Activated gamma-delta T cell (primary cell): ENCODE measurements around the gene ACE.

Experiments used
- DNase-seq: peaks from one replicate; lab custom pipeline; 2025; lab: John Stamatoyannopoulos, UW

The ACE gene

DNA sequence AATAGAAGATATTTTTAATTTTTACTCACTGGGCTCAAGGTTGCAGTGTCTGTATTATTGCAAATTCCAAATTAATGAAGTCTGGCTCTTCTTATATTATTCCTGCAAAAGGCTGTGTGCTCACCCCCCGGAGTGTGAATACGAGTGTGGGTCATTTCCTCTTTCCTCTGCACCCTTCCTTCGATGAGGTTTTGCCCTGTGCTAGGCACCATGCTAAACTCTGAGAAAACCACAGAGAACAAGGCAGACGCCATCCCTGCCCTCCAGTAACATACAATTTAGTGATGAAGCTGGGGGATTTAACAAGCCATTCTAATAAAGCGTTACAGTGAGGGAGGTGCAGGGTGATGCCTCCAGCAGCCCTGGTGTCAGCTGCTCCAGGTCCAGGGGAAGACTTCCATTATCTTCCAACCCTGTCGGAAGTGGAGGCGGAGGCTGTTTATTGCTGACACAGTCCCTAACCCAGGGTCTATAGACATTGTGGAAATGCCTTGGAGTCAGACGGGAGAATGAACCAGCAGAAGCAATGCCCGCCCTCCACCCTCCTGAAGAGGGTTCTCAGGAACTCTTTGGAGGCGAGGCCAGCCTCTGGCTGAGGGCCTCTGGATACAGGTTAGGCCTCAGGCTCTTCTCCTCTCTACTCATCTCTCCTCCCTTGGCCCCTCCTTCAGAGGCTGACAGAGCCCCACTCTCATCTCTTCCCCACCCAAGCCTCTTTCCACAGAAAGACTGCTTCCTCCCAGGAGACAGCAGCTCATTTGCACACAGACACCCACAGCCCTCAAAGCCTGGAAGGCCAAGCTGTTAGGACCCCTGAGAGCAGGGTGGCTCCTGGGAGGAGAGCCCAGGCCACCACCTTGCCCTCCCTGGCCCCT lies 2.0 kb upstream of the ACE start:
- no peak for DNase-seq

DNA sequence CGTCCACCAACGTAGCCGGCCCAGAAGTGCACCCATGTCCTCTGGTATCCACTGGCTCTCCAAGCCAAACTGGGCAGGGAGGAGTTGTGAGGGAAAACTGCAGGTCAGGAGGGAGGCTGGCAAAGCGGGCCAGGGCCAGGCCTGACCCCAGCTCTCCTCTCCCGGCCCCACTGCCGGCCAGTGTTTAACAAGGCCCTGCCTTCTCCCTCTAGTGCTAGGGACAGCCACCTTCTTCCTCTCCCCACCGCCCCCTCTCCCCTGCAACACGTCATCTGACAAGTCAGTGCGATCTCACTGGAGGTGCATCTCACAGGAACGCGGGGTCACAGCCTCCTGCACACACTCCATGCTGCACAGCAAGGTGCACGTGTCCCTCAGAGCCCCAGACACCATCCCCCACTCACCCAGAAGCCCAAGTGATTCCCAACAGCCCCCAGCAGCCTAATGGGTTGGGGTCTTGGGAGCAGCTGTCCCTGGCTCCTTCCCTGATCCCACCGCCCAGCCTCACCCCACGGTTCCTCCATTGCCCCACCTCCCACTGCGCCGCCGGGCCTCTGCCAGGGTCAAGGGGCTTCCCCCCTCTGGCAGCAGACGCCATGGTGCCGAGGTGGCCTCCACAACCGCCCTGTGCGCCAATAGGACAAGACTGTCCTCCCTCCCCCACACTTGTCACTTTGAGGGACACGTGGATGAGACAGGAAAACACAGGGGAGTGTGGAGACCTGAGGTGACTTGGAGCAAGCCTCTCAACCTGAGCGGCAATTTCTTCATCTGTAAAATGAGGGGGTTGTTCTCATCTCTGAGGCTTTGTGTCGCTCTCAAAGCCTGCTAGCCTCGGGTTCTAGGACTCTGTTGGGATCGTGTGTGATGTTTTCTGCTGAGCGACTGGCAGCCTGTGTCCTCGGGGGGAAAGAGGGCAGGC lies 1.1 kb upstream of the ACE start:
- no peak for DNase-seq

DNA sequence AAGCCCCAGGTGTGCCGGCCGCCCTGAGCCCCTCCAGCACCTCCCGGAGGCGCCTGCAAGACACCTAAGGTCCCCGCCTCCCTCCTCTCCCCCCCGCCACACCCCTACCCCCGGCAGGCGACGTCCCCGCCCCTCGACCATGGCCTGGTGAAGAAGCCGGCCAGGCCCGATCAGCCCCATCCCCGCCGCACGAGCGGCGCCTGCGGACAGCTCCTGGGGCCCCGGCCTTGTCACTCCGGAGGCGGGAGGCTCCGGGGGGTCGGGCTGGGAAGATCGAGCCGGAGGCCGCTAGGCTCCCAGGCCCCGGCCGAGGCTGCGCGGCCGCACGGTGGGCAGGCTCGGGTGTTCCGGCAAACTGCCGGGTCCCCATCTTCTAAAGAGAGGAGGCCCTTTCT lies 405 bp upstream of the ACE start:
- DNase-seq, result no peak

DNA sequence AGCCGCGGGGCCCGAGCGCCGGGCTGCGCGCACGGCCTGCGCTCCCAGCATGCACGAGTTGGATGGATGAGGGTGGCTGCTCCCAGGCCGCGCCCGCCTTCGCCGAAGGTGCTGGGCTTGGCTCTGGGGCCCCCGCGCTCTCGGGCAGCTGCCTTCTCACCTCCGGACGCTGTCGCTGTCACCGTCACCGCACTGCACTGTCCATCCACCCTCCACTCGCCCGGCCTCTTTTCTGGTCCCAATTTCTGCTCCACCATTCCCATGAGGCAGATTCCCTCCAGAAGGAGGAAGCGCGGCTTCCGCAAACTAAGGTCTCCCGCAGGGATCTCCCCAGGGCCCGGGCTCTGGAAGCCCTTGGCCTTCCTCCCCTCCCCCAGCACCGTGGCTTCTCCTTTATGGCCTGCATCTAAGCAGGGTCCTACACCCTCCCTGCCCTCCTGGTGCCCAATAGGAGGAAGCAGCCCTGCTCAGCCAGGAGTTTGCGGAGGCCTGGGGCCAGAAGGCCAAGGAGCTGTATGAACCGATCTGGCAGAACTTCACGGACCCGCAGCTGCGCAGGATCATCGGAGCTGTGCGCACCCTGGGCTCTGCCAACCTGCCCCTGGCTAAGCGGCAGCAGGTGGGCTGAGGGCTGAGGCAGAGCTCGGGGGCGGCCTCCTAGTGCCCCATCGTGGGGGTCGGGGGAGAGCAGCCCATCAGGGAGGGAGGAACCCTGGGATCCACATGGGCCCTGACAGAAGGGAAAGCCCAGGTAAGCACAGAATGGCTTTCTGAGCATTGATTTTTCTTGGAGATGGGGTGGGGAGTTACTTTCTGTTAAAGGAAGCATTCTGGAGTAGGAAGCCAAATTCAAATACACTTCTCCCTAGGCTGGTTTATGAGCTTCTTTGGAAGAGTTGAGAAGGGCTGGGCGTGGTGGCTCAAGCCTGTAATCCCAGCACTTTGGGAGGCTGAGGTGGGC lies 899 bp downstream of the ACE start:
- no peak for DNase-seq

DNA sequence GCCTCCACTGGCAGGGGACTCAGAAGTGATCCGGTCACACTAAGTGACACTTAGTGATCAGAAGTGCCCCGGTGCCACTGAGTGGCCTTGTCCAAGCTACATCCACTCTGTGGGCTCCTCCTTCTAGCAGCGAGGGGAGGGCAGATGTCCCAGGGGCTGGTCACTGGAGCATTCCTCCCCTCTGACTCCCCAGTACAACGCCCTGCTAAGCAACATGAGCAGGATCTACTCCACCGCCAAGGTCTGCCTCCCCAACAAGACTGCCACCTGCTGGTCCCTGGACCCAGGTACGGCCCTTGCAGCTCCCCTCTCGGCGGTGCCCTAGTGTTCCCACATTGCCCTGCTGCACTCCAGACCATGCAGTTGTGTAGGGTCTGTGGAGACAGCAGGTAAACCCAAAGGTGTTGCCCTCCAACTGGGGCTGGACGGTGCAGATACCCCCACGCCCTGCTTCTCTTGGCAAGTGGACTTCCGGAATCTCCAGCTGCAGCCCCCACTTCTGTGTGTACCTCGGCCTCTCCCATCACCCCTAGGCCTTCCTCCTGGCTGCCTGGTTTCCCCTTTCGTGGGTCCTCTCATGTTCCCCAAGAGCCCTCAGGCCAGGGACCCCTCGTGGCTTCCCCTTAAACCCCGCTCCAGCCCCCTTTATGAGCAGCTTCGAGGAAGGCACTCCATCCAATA lies 2.1 kb downstream of the ACE start:
- no peak for DNase-seq

DNA sequence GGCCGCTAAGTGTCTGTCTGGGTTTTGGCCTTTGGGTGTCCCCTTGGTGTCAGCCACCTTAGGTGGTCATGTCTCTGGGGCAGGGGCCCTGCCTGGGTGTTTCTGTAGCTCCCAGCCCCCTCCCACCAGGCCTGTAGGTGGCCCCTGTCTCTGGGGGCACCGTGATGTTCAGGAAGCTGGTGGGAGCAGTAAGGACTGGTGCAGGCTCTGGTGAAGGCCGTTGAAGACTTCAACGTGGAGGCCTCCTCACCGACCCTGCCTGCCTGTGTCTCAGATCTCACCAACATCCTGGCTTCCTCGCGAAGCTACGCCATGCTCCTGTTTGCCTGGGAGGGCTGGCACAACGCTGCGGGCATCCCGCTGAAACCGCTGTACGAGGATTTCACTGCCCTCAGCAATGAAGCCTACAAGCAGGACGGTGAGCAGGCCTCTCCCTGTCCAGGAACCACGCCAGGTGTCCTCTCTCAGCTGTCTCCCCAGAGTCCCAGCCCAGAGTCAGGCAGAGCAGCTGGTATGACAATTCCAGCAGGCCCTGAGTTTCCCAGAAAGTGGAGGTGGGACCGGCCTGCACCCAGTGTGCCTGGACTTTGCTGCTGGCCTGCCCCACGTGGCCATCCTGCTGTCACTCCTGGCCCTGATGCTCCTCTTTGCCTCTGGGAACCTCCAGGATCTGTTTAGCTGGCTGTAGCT lies 2.8 kb downstream of the ACE start:
- DNase-seq, result no peak

DNA sequence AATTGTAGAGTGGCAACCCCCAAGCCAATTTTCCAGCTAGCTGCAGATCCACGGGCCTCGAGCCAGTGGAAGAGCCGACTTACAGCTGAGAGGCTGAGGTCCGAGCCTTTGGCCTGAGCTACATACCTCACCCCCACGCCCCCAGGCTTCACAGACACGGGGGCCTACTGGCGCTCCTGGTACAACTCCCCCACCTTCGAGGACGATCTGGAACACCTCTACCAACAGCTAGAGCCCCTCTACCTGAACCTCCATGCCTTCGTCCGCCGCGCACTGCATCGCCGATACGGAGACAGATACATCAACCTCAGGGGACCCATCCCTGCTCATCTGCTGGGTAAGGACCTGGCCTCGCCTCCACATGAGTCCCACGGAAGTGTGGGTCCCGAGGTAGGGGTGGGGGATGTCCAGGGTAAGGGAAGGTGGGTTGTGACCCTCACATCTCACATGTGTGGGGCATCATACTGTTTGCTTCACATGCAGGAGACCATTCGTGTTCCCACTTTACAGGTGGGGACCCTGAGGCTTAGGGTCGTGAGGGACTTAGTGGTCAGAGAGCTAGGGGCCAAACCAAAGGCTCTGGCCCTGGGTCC lies 3.4 kb downstream of the ACE start:
- no peak for DNase-seq

DNA sequence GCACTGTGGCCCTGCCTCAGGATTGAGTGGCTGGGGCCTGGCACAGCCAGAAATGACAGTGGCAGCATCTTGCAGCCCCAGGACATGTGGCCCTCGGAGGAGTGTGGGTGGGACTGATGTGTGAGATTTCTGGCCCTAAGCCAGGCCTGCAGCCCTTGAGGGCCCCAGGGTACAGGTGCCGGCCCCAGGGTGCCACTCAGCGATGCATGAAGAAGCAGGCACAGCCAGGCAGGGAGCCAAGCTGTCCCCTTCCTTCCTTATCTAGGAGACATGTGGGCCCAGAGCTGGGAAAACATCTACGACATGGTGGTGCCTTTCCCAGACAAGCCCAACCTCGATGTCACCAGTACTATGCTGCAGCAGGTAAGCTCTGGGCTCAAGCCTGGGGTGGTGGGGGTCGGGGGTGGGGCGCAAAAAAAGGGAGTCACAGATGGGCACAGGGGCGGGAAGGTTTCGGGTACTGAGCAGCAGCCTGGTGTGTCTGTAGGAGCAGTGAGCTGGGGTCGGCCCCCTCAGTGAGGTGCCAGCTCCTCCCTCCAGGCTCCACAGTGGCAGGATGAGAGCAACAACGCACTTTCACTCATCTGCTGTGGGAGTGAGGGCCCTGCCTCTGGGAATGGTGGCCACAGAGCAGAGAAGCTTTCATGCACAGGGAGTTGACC lies 4.1 kb downstream of the ACE start:
- DNase-seq, result no peak

DNA sequence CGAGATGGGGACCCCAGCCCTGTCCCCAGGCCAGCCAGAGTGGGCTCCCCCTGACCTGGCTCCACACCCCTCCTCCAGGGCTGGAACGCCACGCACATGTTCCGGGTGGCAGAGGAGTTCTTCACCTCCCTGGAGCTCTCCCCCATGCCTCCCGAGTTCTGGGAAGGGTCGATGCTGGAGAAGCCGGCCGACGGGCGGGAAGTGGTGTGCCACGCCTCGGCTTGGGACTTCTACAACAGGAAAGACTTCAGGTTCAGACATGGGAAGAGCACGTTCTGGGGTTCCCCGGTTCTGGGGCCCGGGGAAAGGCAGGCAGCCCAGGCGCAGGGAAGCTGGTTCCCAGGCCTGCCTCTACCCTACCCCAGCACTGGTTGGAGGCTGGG lies 4.6 kb downstream of the ACE start:
- DNase-seq, result no peak

DNA sequence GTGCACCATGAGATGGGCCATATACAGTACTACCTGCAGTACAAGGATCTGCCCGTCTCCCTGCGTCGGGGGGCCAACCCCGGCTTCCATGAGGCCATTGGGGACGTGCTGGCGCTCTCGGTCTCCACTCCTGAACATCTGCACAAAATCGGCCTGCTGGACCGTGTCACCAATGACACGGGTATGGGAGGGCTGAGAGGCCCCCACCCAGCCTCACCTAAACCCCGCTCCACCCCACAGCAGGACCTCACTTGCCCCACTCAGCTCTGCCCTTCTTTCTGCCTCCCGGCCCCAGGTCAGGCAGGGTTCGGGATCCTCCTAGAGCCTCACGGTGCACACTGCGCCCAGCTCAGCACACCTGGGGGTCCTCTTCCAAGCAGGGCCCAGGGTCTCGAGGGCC lies 5.6 kb downstream of the ACE start:
- no peak for DNase-seq

DNA sequence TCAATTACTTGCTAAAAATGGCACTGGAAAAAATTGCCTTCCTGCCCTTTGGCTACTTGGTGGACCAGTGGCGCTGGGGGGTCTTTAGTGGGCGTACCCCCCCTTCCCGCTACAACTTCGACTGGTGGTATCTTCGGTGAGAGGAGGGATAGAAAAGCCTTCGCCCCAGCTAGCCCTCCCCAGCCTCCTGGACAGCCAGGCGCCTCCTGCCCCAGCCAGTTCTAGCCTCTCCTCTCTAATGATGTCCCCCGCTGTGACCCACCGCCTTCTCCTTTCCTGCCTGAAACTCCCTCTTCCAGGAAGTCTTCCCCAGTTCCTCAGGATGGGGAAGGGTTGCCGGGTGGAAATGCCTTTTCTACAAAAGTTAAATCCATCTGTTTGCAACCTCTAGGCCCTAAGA lies 6.2 kb downstream of the ACE start:
- no peak for DNase-seq

DNA sequence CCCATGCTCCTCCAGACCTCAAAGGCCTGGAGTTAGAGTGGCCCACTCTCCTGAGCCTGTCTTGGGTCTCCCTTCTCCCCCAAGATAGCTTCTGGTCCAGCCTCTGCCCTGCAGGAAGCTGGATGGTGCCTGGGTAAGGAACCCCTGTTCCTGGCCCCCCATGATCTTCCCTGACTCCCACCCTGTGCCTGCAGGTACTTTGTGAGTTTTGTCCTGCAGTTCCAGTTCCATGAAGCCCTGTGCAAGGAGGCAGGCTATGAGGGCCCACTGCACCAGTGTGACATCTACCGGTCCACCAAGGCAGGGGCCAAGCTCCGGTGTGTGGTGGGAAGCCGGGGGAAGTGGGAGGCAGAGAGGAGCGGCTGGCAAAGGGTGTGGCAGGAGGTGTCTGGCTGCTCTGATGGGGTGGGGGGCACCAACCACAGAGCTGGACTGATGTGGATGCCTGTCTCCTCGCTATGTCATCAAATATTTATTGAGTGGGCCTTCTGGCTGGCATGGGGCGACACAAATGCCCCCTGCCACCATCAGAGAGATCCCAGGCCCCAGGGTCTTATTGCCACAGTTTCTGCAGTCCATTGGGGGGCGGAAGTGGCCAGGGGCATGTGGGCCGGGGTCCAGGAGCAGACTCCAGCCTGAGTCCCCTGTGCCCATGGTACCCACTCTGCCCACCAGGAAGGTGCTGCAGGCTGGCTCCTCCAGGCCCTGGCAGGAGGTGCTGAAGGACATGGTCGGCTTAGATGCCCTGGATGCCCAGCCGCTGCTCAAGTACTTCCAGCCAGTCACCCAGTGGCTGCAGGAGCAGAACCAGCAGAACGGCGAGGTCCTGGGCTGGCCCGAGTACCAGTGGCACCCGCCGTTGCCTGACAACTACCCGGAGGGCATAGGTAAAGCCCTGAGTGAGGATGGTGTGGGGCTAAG lies 7.1 kb downstream of the ACE start:
- no peak for DNase-seq

DNA sequence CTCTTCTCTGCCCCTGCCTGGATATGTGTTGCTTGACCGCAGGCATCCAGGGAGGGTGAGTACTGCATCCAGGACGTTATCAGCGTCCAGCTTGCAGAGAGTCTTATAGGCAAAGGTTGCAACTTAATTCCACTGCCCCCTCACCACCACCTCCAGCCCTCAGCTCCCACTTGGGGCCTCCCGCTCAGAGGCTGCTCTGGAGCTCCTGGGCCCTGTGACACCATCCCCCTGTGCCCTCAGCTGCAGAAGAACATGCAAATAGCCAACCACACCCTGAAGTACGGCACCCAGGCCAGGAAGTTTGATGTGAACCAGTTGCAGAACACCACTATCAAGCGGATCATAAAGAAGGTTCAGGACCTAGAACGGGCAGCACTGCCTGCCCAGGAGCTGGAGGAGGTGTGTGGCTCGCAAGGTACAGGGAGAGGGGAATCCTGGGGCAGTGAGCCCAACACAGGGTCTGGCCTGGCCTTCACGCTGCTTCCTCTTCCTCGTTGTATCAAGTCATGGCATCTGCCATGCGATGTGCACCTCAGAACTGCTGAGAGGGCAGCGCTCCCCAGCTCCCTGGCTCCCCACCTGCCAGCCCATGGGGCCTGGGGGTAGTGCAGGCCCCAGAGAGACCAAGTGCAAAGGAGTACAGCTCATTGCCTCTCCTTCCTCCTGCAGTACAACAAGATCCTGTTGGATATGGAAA lies 9.6 kb downstream of the ACE start:
- no peak for DNase-seq

DNA sequence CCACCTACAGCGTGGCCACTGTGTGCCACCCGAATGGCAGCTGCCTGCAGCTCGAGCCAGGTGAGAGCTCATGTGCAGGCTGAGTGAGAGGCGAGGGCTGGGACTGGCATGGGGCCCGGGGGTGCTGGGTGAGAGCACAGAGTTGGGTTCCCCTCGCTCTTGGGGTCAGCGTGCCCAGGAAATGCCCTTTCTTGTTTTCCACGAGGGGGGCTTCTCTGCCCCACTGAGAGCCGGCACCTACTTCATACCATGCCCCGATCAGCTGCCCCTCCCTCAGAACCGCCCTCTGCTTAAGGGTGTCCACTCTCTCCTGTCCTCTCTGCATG lies 10.1 kb downstream of the ACE start:
- DNase-seq, result no peak

DNA sequence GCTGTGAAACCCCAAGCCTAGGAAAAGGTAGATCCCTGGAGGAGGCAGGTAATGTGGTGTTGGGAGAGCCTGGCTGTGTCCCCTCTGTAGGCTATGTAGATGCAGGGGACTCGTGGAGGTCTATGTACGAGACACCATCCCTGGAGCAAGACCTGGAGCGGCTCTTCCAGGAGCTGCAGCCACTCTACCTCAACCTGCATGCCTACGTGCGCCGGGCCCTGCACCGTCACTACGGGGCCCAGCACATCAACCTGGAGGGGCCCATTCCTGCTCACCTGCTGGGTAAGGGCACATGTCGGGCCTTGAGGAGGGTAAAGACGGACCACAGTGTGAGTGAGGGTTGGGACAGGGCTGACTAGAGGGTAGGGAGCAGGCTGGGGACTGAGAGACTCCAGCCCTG lies 12.0 kb downstream of the ACE start:
- DNase-seq, result no peak

DNA sequence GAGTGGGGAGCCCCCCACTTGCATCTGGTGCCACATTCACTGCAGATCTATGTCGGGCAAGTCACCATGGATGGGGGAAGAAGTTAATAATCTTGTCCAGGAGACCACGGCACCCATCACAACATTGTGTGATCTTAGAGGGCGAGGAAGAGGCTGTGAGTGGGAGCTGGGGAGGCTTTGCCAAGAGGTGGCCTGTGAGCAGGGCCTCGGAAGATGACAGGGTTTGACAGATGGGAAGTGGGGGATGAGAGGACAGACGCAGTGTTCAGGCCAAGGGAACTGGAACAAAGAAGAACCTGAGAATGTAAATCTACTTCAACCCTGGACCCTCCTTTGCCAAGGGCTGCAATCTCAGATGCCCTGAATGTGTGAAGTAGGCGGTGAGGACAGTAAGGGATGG lies 12.4 kb downstream of the ACE start:
- no peak for DNase-seq

DNA sequence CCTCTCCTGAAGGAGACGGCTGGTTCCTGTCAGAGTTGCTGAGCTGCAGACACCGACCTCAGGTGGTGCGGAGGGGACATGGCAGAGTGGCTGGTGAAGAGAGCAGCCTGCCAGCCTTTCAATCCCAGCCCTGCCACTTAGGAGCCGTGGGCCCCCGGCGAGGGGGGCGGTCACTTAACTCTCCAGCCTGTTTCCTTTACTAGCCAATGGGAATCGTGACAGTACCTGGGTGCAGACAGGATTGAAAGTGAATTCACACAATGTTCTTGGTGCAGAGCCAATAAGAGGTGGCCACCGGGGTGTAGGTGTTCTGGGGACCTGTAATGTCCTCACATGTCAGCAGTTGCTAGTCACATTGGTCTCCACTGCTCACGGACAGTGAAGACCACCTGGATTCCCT lies 13.5 kb downstream of the ACE start:
- DNase-seq, result no peak

DNA sequence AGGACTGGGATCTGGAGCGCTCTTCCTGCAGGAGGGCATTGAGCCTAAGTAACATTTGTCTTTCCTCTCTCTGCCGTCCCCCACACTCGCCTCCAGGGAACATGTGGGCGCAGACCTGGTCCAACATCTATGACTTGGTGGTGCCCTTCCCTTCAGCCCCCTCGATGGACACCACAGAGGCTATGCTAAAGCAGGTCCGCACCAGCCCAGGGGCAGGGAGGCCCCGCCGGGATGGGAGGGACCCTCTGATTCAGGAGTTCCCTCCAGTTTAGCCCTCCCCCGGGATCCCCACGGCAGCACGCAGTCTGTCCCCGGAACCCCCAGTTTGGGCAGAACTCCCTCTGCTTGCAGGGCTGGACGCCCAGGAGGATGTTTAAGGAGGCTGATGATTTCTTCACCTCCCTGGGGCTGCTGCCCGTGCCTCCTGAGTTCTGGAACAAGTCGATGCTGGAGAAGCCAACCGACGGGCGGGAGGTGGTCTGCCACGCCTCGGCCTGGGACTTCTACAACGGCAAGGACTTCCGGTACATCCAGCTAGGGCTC lies 14.1 kb downstream of the ACE start:
- DNase-seq, result no peak
